ENCODE data around the gene DDX42. TPM values are rescaled to one million over a fixed set of nuclear protein-coding genes. Genes with fewer than 3 reads are reported as not detected.

The DDX42 gene
- total RNA-seq, 1 experiment from 2014 or later = 174 TPM

GRCh38 chr17:63827002-63827800 lies 53.2 kb downstream of the DDX42 start, which contains the start of the genes FTSJ3 and PSMC5:
Gene FTSJ3 (minus strand): TSS chr17:63827663. CDS start chr17:63826902, 761 bp downstream.
Gene PSMC5 (plus strand): TSS chr17:63827431. CDS start chr17:63827491, 60 bp downstream.
- Histone ChIP-seq H3K9me2 (ENCODE audit: insufficient read depth) (no peaks in the 10 kb centered on the region), H3K27ac (ENCODE audit: low read depth, low read length) (peak within 1 kb of the TSS; percentile 81), H3K36me3 (ENCODE audit: control insufficient read depth in 1 of 2, insufficient read depth in 2 of 2, low read length in 2 of 2) (peaks cover 62 to 71% of the 10 kb centered on the region in 2 experiments; a peak in 3 of 4 replicates), H3K4me2 (ENCODE audit: low read length) (peak within 1 kb of the TSS; percentile 84), H3K4me1 (ENCODE audit: control insufficient read depth in 1 of 2, insufficient read depth in 2 of 2, low read length in 2 of 2) (peaks cover 8 to 16% of the 10 kb centered on the region in 2 experiments), H4K20me1 (ENCODE audit: insufficient read depth) (peaks cover 3% of the 10 kb centered on the region; the same call in 1 of the 2 replicates), H3K79me2 (ENCODE audit: insufficient read depth, low read length) (peaks cover 92% of the 10 kb centered on the region), H2AFZ (ENCODE audit: low read depth, low read length, poor library complexity, severe bottlenecking) (peak within 1 kb of the TSS; percentile 50), H3K4me3 (replicated peaks in 1 of 2; ENCODE audit: low read depth in 1 of 2, low read length in 2 of 2) (peak within 1 kb of the TSS; percentile 81 to 85), H3K9me3 (ENCODE audit: control insufficient read depth in 1 of 2, insufficient read depth in 1 of 2, low read depth in 1 of 2, low read length in 2 of 2) (no peaks in the 10 kb centered on the region), H3K27me3 (ENCODE audit: insufficient read depth, low read length) (no peaks in the 10 kb centered on the region), H3K9ac (ENCODE audit: low read length) (peak within 1 kb of the TSS; percentile 88)
- POLR2A ChIA-PET = interaction anchor here (1.2 to 4.3 kb wide), 3 partner anchors 12 to 54 kb away, joined by 5 to 16 read pairs (median 7); partner anchors contain the start of genes CCDC47 and DDX42
- CTCF ChIA-PET = interaction anchor here (1.0 to 1.7 kb wide), 2 partner anchors 7 to 41 kb away, joined by 3 to 6 read pairs; no protein-coding TSS in a partner anchor
- BruUV-seq (replicated peaks) = no TSS peak
- DNase-seq (ENCODE audit: low read depth, low spot score) (peak; percentile 98), ATAC-seq (peak; percentile 89)
- RAD21 ChIA-PET (ENCODE audit: low non-redundant PET in 1 of 2, low total read pairs in 2 of 2, uncharacterized antibody in 2 of 2, unreplicated experiment in 2 of 2) = no interaction called here
- intact Hi-C loops (cut with micrococcal nuclease) = loop anchor here (1.0 to 5.0 kb wide), 3 partner anchors 12 to 130 kb away; partner anchors contain the start of gene CCDC47
- no peak for TF ChIP-seq FOSL1 (IDR thresholded peaks at IDR 0.05; ENCODE audit: low read depth)
- peak; percentile 37 for TF ChIP-seq ZBTB33 (IDR thresholded peaks at IDR 0.05; ENCODE audit: extremely low read depth, insufficient replicate concordance, low read length)
- TF ChIP-seq EZH2 (IDR thresholded peaks at IDR 0.05) = no peak
- TF ChIP-seq TCF7L2 (IDR thresholded peaks at IDR 0.05; ENCODE audit: borderline replicate concordance, extremely low read depth, insufficient read depth, insufficient read length) = peak; percentile 37
- peak in 2 of 3 experiments; percentile 35 to 53; a peak in 3 of 6 replicates for TF ChIP-seq CTCF (IDR thresholded peaks at IDR 0.05 in 2 of 3, conservative IDR thresholded peaks at IDR 0.05 in 1 of 3; ENCODE audit: borderline replicate concordance in 1 of 3, insufficient read depth in 1 of 3, low read depth in 2 of 3, low read length in 2 of 3)
- TF ChIP-seq JUND (IDR thresholded peaks at IDR 0.05) = no peak
- no peak for TF ChIP-seq EZH2phosphoT487 (IDR thresholded peaks at IDR 0.05; ENCODE audit: borderline replicate concordance)
- no peak for TF ChIP-seq CEBPB (IDR thresholded peaks at IDR 0.05; ENCODE audit: low read depth)
- peak; percentile 88; the same call in 1 of the 2 replicates for TF ChIP-seq ELF1 (IDR thresholded peaks at IDR 0.05; ENCODE audit: borderline replicate concordance, low read depth)
- TF ChIP-seq EGR1 (IDR thresholded peaks at IDR 0.05; ENCODE audit: low read depth) = peak; percentile 97
- peak; percentile 99 for TF ChIP-seq YY1 (IDR thresholded peaks at IDR 0.05; ENCODE audit: extremely low read depth, insufficient replicate concordance, low read depth, low read length)
- peak; percentile 89 for TF ChIP-seq POLR2A (IDR thresholded peaks at IDR 0.05; ENCODE audit: borderline replicate concordance, extremely low read depth, insufficient read depth, insufficient read length)
- no peak for TF ChIP-seq RAD21 (IDR thresholded peaks at IDR 0.05; ENCODE audit: low read depth)
- no peak for TF ChIP-seq ZNF274 (IDR thresholded peaks at IDR 0.05; ENCODE audit: low read depth, low read length)
- TF ChIP-seq SP1 (IDR thresholded peaks at IDR 0.05; ENCODE audit: low read depth) = peak; percentile 81
- no peak for TF ChIP-seq ZFX (IDR thresholded peaks at IDR 0.05)
- peak; percentile 96 for TF ChIP-seq SIN3A (IDR thresholded peaks at IDR 0.05; ENCODE audit: low read depth)
- TF ChIP-seq ATF3 (IDR thresholded peaks at IDR 0.05) = no peak
- peak; percentile 86 for TF ChIP-seq MAX (IDR thresholded peaks at IDR 0.05)
- peak; percentile 92 for TF ChIP-seq POLR2AphosphoS5 (IDR thresholded peaks at IDR 0.05; ENCODE audit: low read depth, low read length)
- TF ChIP-seq CBX3 (IDR thresholded peaks at IDR 0.05; ENCODE audit: low read depth) = no peak
